Activated CD4-positive, alpha-beta T cell treated with anti-CD3 and anti-CD28 coated beads, Interleukin-2, amount 50 U/mL, for 24 hours (primary cell): ENCODE data around the gene SPATA45.
A peak's percentile ranks its signal among the peaks of the same experiment; 100 is the strongest.
"Not testable (repeated sequence)": the region's sequence is repeated elsewhere in the genome, so short reads cannot be mapped to it uniquely, and the experiment has no call there.

Experiments used
- DNase-seq, 2 donors: peaks; one replicate each; pipeline ENCODE4 v3.0.0-alpha.2; 2020; ENCODE audit warnings: low read depth in 1 of 2, low spot score in 1 of 2

SPATA45 gene

GRCh38 chr1:212833211-212834207, 13.9 kb downstream of the SPATA45 start:
- not testable (repeated sequence) for DNase-seq

- no peak for DNase-seq
Observed at GRCh38 chr1:212828395-212828794, 19.1 kb downstream of the SPATA45 start.

- DNase-seq = no peak
Observed at GRCh38 chr1:212827831-212828278, 19.6 kb downstream of the SPATA45 start.

- no peak for DNase-seq
Observed at GRCh38 chr1:212827171-212827776, 20.2 kb downstream of the SPATA45 start.

GRCh38 chr1:212825798-212826452, 21.5 kb downstream of the SPATA45 start:
- no peak for DNase-seq

GRCh38 chr1:212824201-212824600, 23.2 kb downstream of the SPATA45 start:
- no peak for DNase-seq

- DNase-seq = no peak
Observed at GRCh38 chr1:212822956-212823355, 24.5 kb downstream of the SPATA45 start.

GRCh38 chr1:212820969-212821368, 26.5 kb downstream of the SPATA45 start:
- no peak for DNase-seq

- DNase-seq = no peak
Observed at GRCh38 chr1:212819726-212820125, 27.7 kb downstream of the SPATA45 start.

GRCh38 chr1:212816567-212817278, 30.7 kb downstream of the SPATA45 start:
- DNase-seq = no peak

GRCh38 chr1:212814537-212815334, 32.7 kb downstream of the SPATA45 start:
- no peak for DNase-seq

GRCh38 chr1:212805767-212806166, 41.7 kb downstream of the SPATA45 start:
- no peak for DNase-seq

- no peak for DNase-seq
Observed at GRCh38 chr1:212797681-212798080, 49.8 kb downstream of the SPATA45 start.

GRCh38 chr1:212794561-212795014, 52.9 kb downstream of the SPATA45 start:
- no peak for DNase-seq

GRCh38 chr1:212792396-212792908, 55.0 kb downstream of the SPATA45 start:
- no peak for DNase-seq

GRCh38 chr1:212791676-212792395, 55.6 kb downstream of the SPATA45 start, which contains the start of the genes NSL1 and TATDN3:
Gene NSL1 (minus strand): TSS chr1:212791777. CDS start chr1:212791763, 14 bp downstream.
Gene TATDN3 (plus strand): TSS chr1:212791894. CDS start chr1:212791922, 28 bp downstream.
- DNase-seq = peak; percentile 93 to 99

- no peak for DNase-seq
Observed at GRCh38 chr1:212791261-212791675, 56.2 kb downstream of the SPATA45 start.

- no peak for DNase-seq
Observed at GRCh38 chr1:212785871-212786270, 61.6 kb downstream of the SPATA45 start.

- DNase-seq = no peak
Observed at GRCh38 chr1:212783976-212784375, 63.5 kb downstream of the SPATA45 start.
